IPS DF 6.9 (cell line): ENCODE data around the gene CGB2.
A peak's percentile ranks its signal among the peaks of the same experiment; 100 is the strongest.
"Not testable (repeated sequence)": the region's sequence is repeated elsewhere in the genome, so short reads cannot be mapped to it uniquely, and the experiment has no call there.

ENCODE experiments used
- DNase-seq: peaks from one replicate; pipeline ENCODE4 v3.0.0-alpha.2; 2013; ENCODE audit warnings: low read depth, low spot score
- H3K27ac ChIP-seq: one replicate; pipeline ENCODE4 v1.5.1; 2013; ENCODE audit warnings: low read length, control low read depth
- H3K27me3 ChIP-seq: 2 replicates; pipeline ENCODE4 v1.6.1; 2013; ENCODE audit warnings: mild to moderate bottlenecking, low read length; ENCODE audit not compliant: control insufficient read depth, insufficient read depth
- H3K36me3 ChIP-seq: 2 replicates; pipeline ENCODE4 v1.6.1; 2013; ENCODE audit warnings: low read length; ENCODE audit not compliant: control insufficient read depth, insufficient read depth
- H3K4me1 ChIP-seq: 2 replicates; pipeline ENCODE4 v1.6.1; 2013; ENCODE audit warnings: low read length; ENCODE audit not compliant: control insufficient read depth, insufficient read depth
- H3K4me3 ChIP-seq: 2 replicates; pipeline ENCODE4 v1.5.1; 2013; ENCODE audit warnings: mild to moderate bottlenecking, low read length
- H3K9me3 ChIP-seq: 2 replicates; pipeline ENCODE4 v1.6.1; 2013; ENCODE audit warnings: low read length, inconsistent platforms; ENCODE audit not compliant: control insufficient read depth, insufficient read depth
- WGBS: extraction: QIAGEN DNeasy Blood & Tissue Kit; methylation state at CpG from one replicate; pipeline ENCODE4 v1.1.7; 2013; ENCODE audit warnings: mixed read lengths, missing lambda C conversion rate; ENCODE audit not compliant: insufficient read length, insufficient coverage; 5-methylcytosine and 5-hydroxymethylcytosine counted together

The CGB2 gene

GRCh38 chr19:49065905-49066512 is 34.3 kb downstream of the CGB2 start:
- no peak for DNase-seq

GRCh38 chr19:49067554-49067953 is 35.9 kb downstream of the CGB2 start:
- Histone ChIP-seq H3K4me3 (no peak overlapping the region), H3K36me3 (no peaks in the 10 kb centered on the region), H3K9me3 (no peaks in the 10 kb centered on the region), H3K27ac (no peak overlapping the region), H3K4me1 (peaks cover 6% of the 10 kb centered on the region), H3K27me3 (peaks cover 9% of the 10 kb centered on the region; the same call in 1 of the 2 replicates)
- DNase-seq, result no peak
- WGBS, result no CpG with 5 or more reads among the region's 3 CpGs

More at GRCh38 chr19:49065905-49066512, 34.3 kb downstream of the CGB2 start:
- H3K27ac ChIP-seq, result no peak overlapping the region
- no peaks in the 10 kb centered on the region for H3K9me3 ChIP-seq
- no peak overlapping the region for H3K4me3 ChIP-seq
- H3K36me3 ChIP-seq, result no peaks in the 10 kb centered on the region
- H3K4me1 ChIP-seq, result peaks cover 4% of the 10 kb centered on the region
- no CpG with 5 or more reads among the region's 13 CpGs for WGBS
- H3K27me3 ChIP-seq, result peaks cover 9% of the 10 kb centered on the region; the same call in 1 of the 2 replicates

- WGBS, result no CpG with 5 or more reads among the region's 9 CpGs
- Histone ChIP-seq H3K27me3 (peaks cover 14% of the 10 kb centered on the region; the same call in 1 of the 2 replicates), H3K9me3 (no peaks in the 10 kb centered on the region), H3K36me3 (no peaks in the 10 kb centered on the region), H3K27ac (no peak overlapping the region), H3K4me3 (no peak overlapping the region), H3K4me1 (peaks cover 4% of the 10 kb centered on the region)
- DNase-seq, result no peak
Observed at GRCh38 chr19:49069026-49069425, 37.3 kb downstream of the CGB2 start.

- no peak for DNase-seq
- Histone ChIP-seq H3K4me1 (peaks cover 2% of the 10 kb centered on the region; the same call in 1 of the 2 replicates), H3K27me3 (peaks cover 14% of the 10 kb centered on the region; the same call in 1 of the 2 replicates), H3K9me3 (no peaks in the 10 kb centered on the region), H3K4me3 (no peak overlapping the region), H3K27ac (no peak overlapping the region), H3K36me3 (no peaks in the 10 kb centered on the region)
- no CpG with 5 or more reads among the region's 21 CpGs for WGBS
Observed at GRCh38 chr19:49070416-49070815, 38.7 kb downstream of the CGB2 start.

- DNase-seq, result no peak
- Histone ChIP-seq H3K36me3 (no peaks in the 10 kb centered on the region), H3K4me3 (peak overlapping the region; percentile 3; the same call in 1 of the 2 replicates), H3K9me3 (no peaks in the 10 kb centered on the region), H3K27ac (no peak overlapping the region), H3K27me3 (peaks cover 10% of the 10 kb centered on the region; the same call in 1 of the 2 replicates), H3K4me1 (peaks cover 2% of the 10 kb centered on the region; the same call in 1 of the 2 replicates)
- no CpG with 5 or more reads among the region's 93 CpGs for WGBS
Observed at GRCh38 chr19:49071860-49072547, 40.3 kb downstream of the CGB2 start.

- Histone ChIP-seq H3K9me3 (no peaks in the 10 kb centered on the region), H3K4me3 (no peak overlapping the region), H3K27ac (no peak overlapping the region), H3K4me1 (peaks cover 2% of the 10 kb centered on the region; the same call in 1 of the 2 replicates), H3K27me3 (peaks cover 10% of the 10 kb centered on the region; the same call in 1 of the 2 replicates), H3K36me3 (no peaks in the 10 kb centered on the region)
- DNase-seq, result no peak
- WGBS, result no CpG with 5 or more reads among the region's 23 CpGs
Observed at GRCh38 chr19:49073514-49074378, 42.1 kb downstream of the CGB2 start.

GRCh38 chr19:49074869-49075268 is 43.2 kb downstream of the CGB2 start:
- H3K4me3 ChIP-seq, H3K27me3 ChIP-seq, H3K36me3 ChIP-seq, H3K27ac ChIP-seq, H3K9me3 ChIP-seq, DNase-seq, H3K4me1 ChIP-seq: not testable (repeated sequence)
- WGBS, result no CpG with 5 or more reads among the region's 9 CpGs

GRCh38 chr19:49080392-49080791 is 48.7 kb downstream of the CGB2 start:
- Histone ChIP-seq H3K4me1 (no peaks in the 10 kb centered on the region), H3K27ac (no peak overlapping the region), H3K36me3 (no peaks in the 10 kb centered on the region), H3K27me3 (no peaks in the 10 kb centered on the region), H3K4me3 (no peak overlapping the region), H3K9me3 (no peaks in the 10 kb centered on the region)
- no CpG with 5 or more reads among the region's 4 CpGs for WGBS
- DNase-seq, result no peak

- Histone ChIP-seq H3K27me3 (no peaks in the 10 kb centered on the region), H3K36me3 (no peaks in the 10 kb centered on the region), H3K9me3 (no peaks in the 10 kb centered on the region), H3K4me1 (peaks cover under 1% of the 10 kb centered on the region; the same call in 1 of the 2 replicates), H3K27ac (no peak overlapping the region), H3K4me3 (no peak overlapping the region)
- no peak for DNase-seq
- no CpG with 5 or more reads among the region's 1 CpG for WGBS
Observed at GRCh38 chr19:49081273-49081672, 49.6 kb downstream of the CGB2 start.
